Neural crest cell (in vitro differentiated cells): ENCODE results near the gene FUT7. TPM values are rescaled to one million over a fixed set of nuclear protein-coding genes. Genes with fewer than 3 reads are reported as not detected.

Experiments used
- DNase-seq: peaks from one replicate; pipeline ENCODE4 v3.0.0; 2021; ENCODE audit warnings: low read depth, mixed read lengths, low spot score
- H3K27ac Mint-ChIP-seq: one replicate; pipeline ENCODE4 v1.8.0; 2021; ENCODE audit warnings: mild to moderate bottlenecking, mixed read lengths; ENCODE audit not compliant: unreplicated experiment
- H3K27me3 Mint-ChIP-seq: 2 replicates; pipeline ENCODE4 v1.8.0; 2021; ENCODE audit warnings: low read depth, mild to moderate bottlenecking, mixed read lengths
- H3K36me3 Mint-ChIP-seq: 2 replicates; pipeline ENCODE4 v1.8.0; 2021; ENCODE audit warnings: low read depth, mild to moderate bottlenecking, mixed read lengths
- H3K4me1 Mint-ChIP-seq: 2 replicates; pipeline ENCODE4 v1.8.0; 2021; ENCODE audit warnings: mixed read lengths
- H3K4me3 Mint-ChIP-seq: one replicate; pipeline ENCODE4 v1.8.0; 2021; ENCODE audit warnings: mild to moderate bottlenecking, mixed read lengths
- H3K9me3 Mint-ChIP-seq: 2 replicates; pipeline ENCODE4 v1.8.0; 2021; ENCODE audit warnings: mixed read lengths
- CTCF ChIP-seq: fragments of 200-600 bp; sonication (generic); conservative IDR thresholded peaks from 2 replicates; pipeline ENCODE4 v1.5.0; 2021; ENCODE audit warnings: antibody characterized with exemption, mild to moderate bottlenecking
- total RNA-seq: library from RNA; stranded (reverse); gene quantifications from 2 replicates; pipeline ENCODE4 v1.2.1, GENCODE V29; 2021

FUT7 gene
- total RNA-seq, 1 donor from 2014 or later: not detected

GRCh38 chr9:137039611-137040366 is 7.9 kb upstream of the FUT7 start:
- no peak overlapping the region for H3K4me3 Mint-ChIP-seq
- DNase-seq: no peak
- H3K4me1 Mint-ChIP-seq: peaks cover 2% of the 10 kb centered on the region
- no peak for TF ChIP-seq CTCF
- H3K27me3 Mint-ChIP-seq: peaks cover 2% of the 10 kb centered on the region
- no peak overlapping the region for H3K27ac Mint-ChIP-seq
- no peaks in the 10 kb centered on the region for H3K9me3 Mint-ChIP-seq
- H3K36me3 Mint-ChIP-seq: no peaks in the 10 kb centered on the region

GRCh38 chr9:137038916-137039315 is 7.0 kb upstream of the FUT7 start:
- no peak overlapping the region for H3K4me3 Mint-ChIP-seq
- no peak for TF ChIP-seq CTCF
- no peaks in the 10 kb centered on the region for H3K36me3 Mint-ChIP-seq
- no peaks in the 10 kb centered on the region for H3K9me3 Mint-ChIP-seq
- DNase-seq: no peak
- no peak overlapping the region for H3K27ac Mint-ChIP-seq
- H3K4me1 Mint-ChIP-seq: no peaks in the 10 kb centered on the region
- H3K27me3 Mint-ChIP-seq: no peaks in the 10 kb centered on the region

- no peak for TF ChIP-seq CTCF
- H3K4me3 Mint-ChIP-seq: no peak overlapping the region
- H3K27ac Mint-ChIP-seq: no peak overlapping the region
- no peaks in the 10 kb centered on the region for H3K9me3 Mint-ChIP-seq
- H3K27me3 Mint-ChIP-seq: no peaks in the 10 kb centered on the region
- no peaks in the 10 kb centered on the region for H3K4me1 Mint-ChIP-seq
- DNase-seq: no peak
- H3K36me3 Mint-ChIP-seq: no peaks in the 10 kb centered on the region
These were observed 5.6 kb upstream of the FUT7 start for GRCh38 chr9:137037483-137037882.

GRCh38 chr9:137037035-137037434 is 5.1 kb upstream of the FUT7 start:
- Mint-ChIP-seq H3K36me3 (no peaks in the 10 kb centered on the region), H3K4me1 (no peaks in the 10 kb centered on the region), H3K9me3 (no peaks in the 10 kb centered on the region), H3K27me3 (no peaks in the 10 kb centered on the region), H3K27ac (no peak overlapping the region), H3K4me3 (no peak overlapping the region)
- DNase-seq: no peak
- no peak for TF ChIP-seq CTCF

GRCh38 chr9:137035937-137036336 is 4.0 kb upstream of the FUT7 start:
- Mint-ChIP-seq H3K9me3 (no peaks in the 10 kb centered on the region), H3K36me3 (no peaks in the 10 kb centered on the region), H3K4me1 (no peaks in the 10 kb centered on the region), H3K27ac (no peak overlapping the region), H3K4me3 (no peak overlapping the region), H3K27me3 (no peaks in the 10 kb centered on the region)
- TF ChIP-seq CTCF: no peak
- DNase-seq: no peak

GRCh38 chr9:137035507-137035834 is 3.6 kb upstream of the FUT7 start:
- TF ChIP-seq CTCF: peak; percentile 21
- H3K27ac Mint-ChIP-seq: no peak overlapping the region

More at GRCh38 chr9:137035507-137035834, 3.6 kb upstream of the FUT7 start:
- DNase-seq: no peak
- H3K4me3 Mint-ChIP-seq: no peak overlapping the region
- H3K9me3 Mint-ChIP-seq: no peaks in the 10 kb centered on the region
- no peaks in the 10 kb centered on the region for H3K4me1 Mint-ChIP-seq
- H3K27me3 Mint-ChIP-seq: no peaks in the 10 kb centered on the region
- no peaks in the 10 kb centered on the region for H3K36me3 Mint-ChIP-seq
